HepG2 (cell line): ENCODE measurements around the gene GPR162.

Experiments used
- E2F5 ChIP-seq: sonication (generic); formaldehyde crosslinking; conservative IDR thresholded peaks from 2 replicates; pipeline ENCODE4 v1.4.0; 2020; ENCODE audit warnings: missing genetic modification reagents
- POLR2A ChIP-seq, 2 experiments: IDR thresholded peaks; 2 replicates each; pipeline ENCODE4 v1.6.1; 2011; ENCODE audit warnings: low read depth in 2 of 2, low read length in 2 of 2, mild to moderate bottlenecking in 1 of 2, moderate library complexity in 1 of 2; ENCODE audit not compliant: insufficient read depth in 1 of 2
- POLR2G ChIP-seq: fragments of 200-400 bp; formaldehyde crosslinking; IDR thresholded peaks from 2 replicates; pipeline ENCODE4 v1.6.1; 2018; ENCODE audit warnings: mild to moderate bottlenecking, low read depth, low read length, moderate library complexity
- STAT5B ChIP-seq: sonication (generic); formaldehyde crosslinking; IDR thresholded peaks from 2 replicates; pipeline ENCODE4 v1.4.0; 2020; ENCODE audit warnings: missing genetic modification reagents

- no peak for TF ChIP-seq E2F5 (CRISPR knock-in tag)
- TF ChIP-seq STAT5B (CRISPR knock-in tag), result no peak
- TF ChIP-seq POLR2G, result no peak
- TF ChIP-seq POLR2A (IDR thresholded peaks at IDR 0.05; ENCODE audit: insufficient read depth in 1 of 2, low read depth in 2 of 2, low read length in 2 of 2), result no peak
Measured at GRCh38 chr12:6783828-6784227, 37.8 kb upstream of the GPR162 start.
